ENCODE results near the gene WNT1. TPM values are rescaled to one million over a fixed set of nuclear protein-coding genes. Genes with fewer than 3 reads are reported as not detected.

Gene WNT1
- total and polyA plus RNA-seq, 4 donors = 0.09 to 0.20 (median 0.15) TPM; not detected in 1

- peak; percentile 92 for ATAC-seq (ENCODE audit: insufficient read depth, low FRiP score)
- TF ChIP-seq, protein P1, sequence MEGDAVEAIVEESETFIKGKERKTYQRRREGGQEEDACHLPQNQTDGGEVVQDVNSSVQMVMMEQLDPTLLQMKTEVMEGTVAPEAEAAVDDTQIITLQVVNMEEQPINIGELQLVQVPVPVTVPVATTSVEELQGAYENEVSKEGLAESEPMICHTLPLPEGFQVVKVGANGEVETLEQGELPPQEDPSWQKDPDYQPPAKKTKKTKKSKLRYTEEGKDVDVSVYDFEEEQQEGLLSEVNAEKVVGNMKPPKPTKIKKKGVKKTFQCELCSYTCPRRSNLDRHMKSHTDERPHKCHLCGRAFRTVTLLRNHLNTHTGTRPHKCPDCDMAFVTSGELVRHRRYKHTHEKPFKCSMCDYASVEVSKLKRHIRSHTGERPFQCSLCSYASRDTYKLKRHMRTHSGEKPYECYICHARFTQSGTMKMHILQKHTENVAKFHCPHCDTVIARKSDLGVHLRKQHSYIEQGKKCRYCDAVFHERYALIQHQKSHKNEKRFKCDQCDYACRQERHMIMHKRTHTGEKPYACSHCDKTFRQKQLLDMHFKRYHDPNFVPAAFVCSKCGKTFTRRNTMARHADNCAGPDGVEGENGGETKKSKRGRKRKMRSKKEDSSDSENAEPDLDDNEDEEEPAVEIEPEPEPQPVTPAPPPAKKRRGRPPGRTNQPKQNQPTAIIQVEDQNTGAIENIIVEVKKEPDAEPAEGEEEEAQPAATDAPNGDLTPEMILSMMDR (IDR thresholded peaks at IDR 0.05; ENCODE audit: control extremely low read depth, extremely low read depth) = no peak
- Histone ChIP-seq H3K4me1 (ENCODE audit: control insufficient read depth in 5 of 5, insufficient read depth in 5 of 5, low read length in 5 of 5) (peaks cover 5 to 14% (median 8%) of the 10 kb centered on the region in 5 donors), H3K27ac (ENCODE audit: low read depth in 1 of 2, low read length in 1 of 2) (peak within 1 kb of the TSS; percentile 73 to 84), H3K27me3 (ENCODE audit: control insufficient read depth in 3 of 3, insufficient read depth in 3 of 3, low read length in 2 of 3) (no peaks in the 10 kb centered on the region), H3K9ac (ENCODE audit: insufficient read depth in 1 of 2, low read length in 2 of 2) (peak within 1 kb of the TSS; percentile 48 to 62), H3K36me3 (ENCODE audit: control insufficient read depth in 4 of 4, insufficient read depth in 4 of 4, low read length in 4 of 4) (peaks cover 0 to 9% (median 3%) of the 10 kb centered on the region in 4 donors), H3K9me3 (ENCODE audit: control insufficient read depth in 4 of 4, insufficient read depth in 3 of 4, low read length in 3 of 4) (no peaks in the 10 kb centered on the region), H3K4me3 (peak within 1 kb of the TSS; percentile 92)
- peak; percentile 96 to 97 (median 96) for DNase-seq
- 1 to 2% methylated on average over 57 to 58 of the region's 58 CpGs for WGBS, 2 donors
Observed at GRCh38 chr12:48957141-48958048, 20.7 kb upstream of the WNT1 start, which contains the start of gene ARF3. Gene ARF3 (minus strand): TSS chr12:48957487. CDS start chr12:48941095, 16,392 bp downstream.

- DNase-seq (no peak), ATAC-seq (ENCODE audit: insufficient read depth, low FRiP score) (no peak)
- no peak overlapping the region for H3K4me3 ChIP-seq
- no peak overlapping the region for H3K27ac ChIP-seq (ENCODE audit: low read depth in 1 of 2, low read length in 1 of 2)
- TF ChIP-seq, protein P1 (IDR thresholded peaks at IDR 0.05; ENCODE audit: control extremely low read depth, extremely low read depth) = no peak
- peaks cover 5 to 14% (median 8%) of the 10 kb centered on the region in 5 donors for H3K4me1 ChIP-seq (ENCODE audit: control insufficient read depth in 5 of 5, insufficient read depth in 5 of 5, low read length in 5 of 5)
- peak overlapping the region; percentile 44 to 57 for H3K9ac ChIP-seq (ENCODE audit: insufficient read depth in 1 of 2, low read length in 2 of 2)
- H3K9me3 ChIP-seq (ENCODE audit: control insufficient read depth in 4 of 4, insufficient read depth in 3 of 4, low read length in 3 of 4) = no peaks in the 10 kb centered on the region
- H3K27me3 ChIP-seq (ENCODE audit: control insufficient read depth in 3 of 3, insufficient read depth in 3 of 3, low read length in 2 of 3) = no peaks in the 10 kb centered on the region
- peaks cover 0 to 5% (median 1%) of the 10 kb centered on the region in 4 donors for H3K36me3 ChIP-seq (ENCODE audit: control insufficient read depth in 4 of 4, insufficient read depth in 4 of 4, low read length in 4 of 4)
- WGBS, 2 donors = 12 to 21% methylated on average over 3 of the region's 3 CpGs
Observed at GRCh38 chr12:48958049-48958388, 20.1 kb upstream of the WNT1 start.

GRCh38 chr12:48960834-48961233, 17.3 kb upstream of the WNT1 start:
- peaks cover 2 to 5% (median 4%) of the 10 kb centered on the region in 5 donors for H3K4me1 ChIP-seq (ENCODE audit: control insufficient read depth in 5 of 5, insufficient read depth in 5 of 5, low read length in 5 of 5)
- H3K9ac ChIP-seq (ENCODE audit: insufficient read depth in 1 of 2, low read length in 2 of 2) = no peak overlapping the region
- no peak overlapping the region for H3K4me3 ChIP-seq
- 67 to 72% methylated on average over 3 of the region's 3 CpGs for WGBS, 2 donors
- H3K9me3 ChIP-seq (ENCODE audit: control insufficient read depth in 4 of 4, insufficient read depth in 3 of 4, low read length in 3 of 4) = no peaks in the 10 kb centered on the region
- no peak for ATAC-seq (ENCODE audit: insufficient read depth, low FRiP score)
- no peak overlapping the region for H3K27ac ChIP-seq (ENCODE audit: low read depth in 1 of 2, low read length in 1 of 2)
- H3K27me3 ChIP-seq (ENCODE audit: control insufficient read depth in 3 of 3, insufficient read depth in 3 of 3, low read length in 2 of 3) = peaks cover 0 to 17% (median 15%) of the 10 kb centered on the region in 3 donors
- no peak for DNase-seq
- H3K36me3 ChIP-seq (ENCODE audit: control insufficient read depth in 4 of 4, insufficient read depth in 4 of 4, low read length in 4 of 4) = peaks cover 0 to 3% (median 0%) of the 10 kb centered on the region in 4 donors
- TF ChIP-seq, protein P1 (IDR thresholded peaks at IDR 0.05; ENCODE audit: control extremely low read depth, extremely low read depth) = no peak
